ENCODE data around the gene HARBI1.

The HARBI1 gene

GRCh38 chr11:46617134-46617971 is at the start of gene HARBI1, which contains the start of gene ATG13:
Gene HARBI1, minus strand, starts transcription at chr11:46617227. Its CDS starts 990 bp downstream, at chr11:46616237.
Gene ATG13, plus strand, starts transcription at chr11:46617553. Its CDS starts 26,739 bp downstream, at chr11:46644292.
- Histone ChIP-seq H3K27ac (peak within 1 kb of the TSS; percentile 98), H3K9me3 (no peaks in the 10 kb centered on the region), H3K4me1 (ENCODE audit: control insufficient read depth in 1 of 2, insufficient read depth in 1 of 2, low read depth in 1 of 2, low read length in 1 of 2) (peaks cover 19 to 22% of the 10 kb centered on the region in 2 experiments), H3K36me3 (peaks cover 17% of the 10 kb centered on the region), H3K27me3 (no peaks in the 10 kb centered on the region), H3K4me3 (ENCODE audit: low read depth in 1 of 2, low read length in 1 of 2) (peak within 1 kb of the TSS; percentile 90 to 96)
- TF ChIP-seq CTCF (IDR thresholded peaks at IDR 0.05): peak; percentile 48

- peaks cover 85% of the 10 kb centered on the region for H3K36me3 ChIP-seq
These were observed 49.5 kb upstream of the HARBI1 start for GRCh38 chr11:46666516-46666915.

GRCh38 chr11:46665356-46665755 is 48.3 kb upstream of the HARBI1 start:
- peaks cover 94% of the 10 kb centered on the region for H3K36me3 ChIP-seq

More at GRCh38 chr11:46666516-46666915, 49.5 kb upstream of the HARBI1 start:
- Histone ChIP-seq H3K4me3 (ENCODE audit: low read depth in 1 of 2, low read length in 1 of 2) (no peak overlapping the region), H3K27ac (peak overlapping the region; percentile 23), H3K4me1 (ENCODE audit: control insufficient read depth in 1 of 2, insufficient read depth in 1 of 2, low read depth in 1 of 2, low read length in 1 of 2) (peaks cover 19 to 22% of the 10 kb centered on the region in 2 experiments), H3K27me3 (no peaks in the 10 kb centered on the region), H3K9me3 (no peaks in the 10 kb centered on the region)
- no peak for TF ChIP-seq CTCF (IDR thresholded peaks at IDR 0.05)

GRCh38 chr11:46664612-46665011 is 47.6 kb upstream of the HARBI1 start:
- TF ChIP-seq CTCF (IDR thresholded peaks at IDR 0.05): no peak
- Histone ChIP-seq H3K9me3 (no peaks in the 10 kb centered on the region), H3K36me3 (peaks cover 93% of the 10 kb centered on the region), H3K4me3 (ENCODE audit: low read depth in 1 of 2, low read length in 1 of 2) (no peak overlapping the region), H3K4me1 (ENCODE audit: control insufficient read depth in 1 of 2, insufficient read depth in 1 of 2, low read depth in 1 of 2, low read length in 1 of 2) (peaks cover 6 to 8% of the 10 kb centered on the region in 2 experiments), H3K27ac (no peak overlapping the region), H3K27me3 (no peaks in the 10 kb centered on the region)

More at GRCh38 chr11:46665356-46665755, 48.3 kb upstream of the HARBI1 start:
- TF ChIP-seq CTCF (IDR thresholded peaks at IDR 0.05): no peak
- Histone ChIP-seq H3K4me3 (ENCODE audit: low read depth in 1 of 2, low read length in 1 of 2) (no peak overlapping the region), H3K27me3 (no peaks in the 10 kb centered on the region), H3K27ac (no peak overlapping the region), H3K4me1 (ENCODE audit: control insufficient read depth in 1 of 2, insufficient read depth in 1 of 2, low read depth in 1 of 2, low read length in 1 of 2) (peaks cover 7 to 10% of the 10 kb centered on the region in 2 experiments), H3K9me3 (no peaks in the 10 kb centered on the region)

- no peaks in the 10 kb centered on the region for H3K9me3 ChIP-seq
- H3K27ac ChIP-seq: peak overlapping the region; percentile 52
- no peaks in the 10 kb centered on the region for H3K27me3 ChIP-seq
- peaks cover 93% of the 10 kb centered on the region for H3K36me3 ChIP-seq
- H3K4me1 ChIP-seq (ENCODE audit: control insufficient read depth in 1 of 2, insufficient read depth in 1 of 2, low read depth in 1 of 2, low read length in 1 of 2): peaks cover 9 to 11% of the 10 kb centered on the region in 2 experiments
- H3K4me3 ChIP-seq (ENCODE audit: low read depth in 1 of 2, low read length in 1 of 2): no peak overlapping the region
- TF ChIP-seq CTCF (IDR thresholded peaks at IDR 0.05): no peak
These were observed 46.4 kb upstream of the HARBI1 start for GRCh38 chr11:46663277-46663940.
